SK-N-SH (cell line): ENCODE measurements around the gene FAM131B. TPM values are rescaled to one million over a fixed set of nuclear protein-coding genes. Genes with fewer than 3 reads are reported as not detected.
A peak's percentile ranks its signal among the peaks of the same experiment; 100 is the strongest.

ENCODE experiments used
- CTCF ChIA-PET: fragments of 300-600, 350-600 bp; formaldehyde crosslinking; extraction: SDS; loops from one replicate; lab custom pipeline; 2021; lab: Yijun Ruan, JAX
- POLR2A ChIA-PET: fragments of 350-600 bp; sonication (Branson Sonifier 250); formaldehyde crosslinking; extraction: SDS; loops from one replicate; lab custom pipeline; 2020; ENCODE audit warnings: antibody characterized with exemption, inconsistent platforms; lab: Yijun Ruan, JAX
- DNase-seq: peaks from one replicate; pipeline ENCODE4 v3.0.0; 2012
- H2AFZ ChIP-seq: fragments of 200-600 bp; sonication (generic); 2 replicates; pipeline ENCODE4 v1.8.1; 2016; ENCODE audit warnings: antibody characterized with exemption, mild to moderate bottlenecking, low read depth
- H3F3A ChIP-seq: fragments of 200-600 bp; sonication (generic); replicated peaks from 2 replicates; pipeline ENCODE3; 2016; ENCODE audit warnings: antibody characterized with exemption, mild to moderate bottlenecking; ENCODE audit not compliant: insufficient read depth
- H3K27ac ChIP-seq, 2 experiments: fragments of 200-500 bp in 1 of 2; fragments of 200-600 bp in 1 of 2; sonication (Bioruptor generic) in 1 of 2; sonication (generic), shearing (Covaris generic) in 1 of 2; 2 replicates each; pipeline versions ENCODE4 v1.5.1 to v1.6.1; 2014 to 2016; ENCODE audit warnings: low read depth in 2 of 2, inconsistent platforms in 1 of 2, low read length in 1 of 2, mild to moderate bottlenecking in 1 of 2, mixed read lengths in 1 of 2
- H3K27me3 ChIP-seq: fragments of 200-600 bp; sonication (generic), shearing (Covaris generic); 2 replicates; pipeline ENCODE4 v1.6.1; 2016; ENCODE audit warnings: mixed run types; ENCODE audit not compliant: insufficient read depth
- H3K36me3 ChIP-seq, 2 experiments: fragments of 200-500 bp in 1 of 2; fragments of 200-600 bp in 1 of 2; sonication (Bioruptor generic) in 1 of 2; sonication (generic) in 1 of 2; replicated peaks in 1 of 2; 2 replicates each; pipeline versions ENCODE3 to v1.5.1; 2014 to 2016; ENCODE audit warnings: low read length in 1 of 2, mild to moderate bottlenecking in 1 of 2; ENCODE audit not compliant: insufficient read depth in 2 of 2, control insufficient read depth in 1 of 2
- H3K4me1 ChIP-seq, 2 experiments: fragments of 200-500 bp in 1 of 2; fragments of 200-600 bp in 1 of 2; sonication (Bioruptor generic) in 1 of 2; sonication (generic), shearing (Covaris generic) in 1 of 2; 2 replicates each; pipeline versions ENCODE4 v1.5.1 to v1.6.1; 2014 to 2016; ENCODE audit warnings: low read depth in 1 of 2, low read length in 1 of 2, mixed run types in 1 of 2; ENCODE audit not compliant: insufficient read depth in 2 of 2, control insufficient read depth in 1 of 2
- H3K4me2 ChIP-seq: fragments of 200-600 bp; sonication (generic), shearing (Covaris generic); 2 replicates; pipeline ENCODE4 v1.6.1; 2017; ENCODE audit warnings: mixed run types
- H3K4me3 ChIP-seq, 2 experiments: fragments of 200-500 bp in 1 of 2; fragments of 200-600 bp in 1 of 2; sonication (Bioruptor generic) in 1 of 2; sonication (generic), shearing (Covaris generic) in 1 of 2; 2 replicates each; pipeline versions ENCODE4 v1.5.1 to v1.8.1; 2014 to 2016; ENCODE audit warnings: low read depth in 2 of 2, inconsistent platforms in 1 of 2, low read length in 1 of 2, mild to moderate bottlenecking in 1 of 2, mixed read lengths in 1 of 2, moderate library complexity in 1 of 2
- H3K79me2 ChIP-seq: fragments of 200-600 bp; sonication (generic); 2 replicates; pipeline ENCODE4 v1.8.1; 2017; ENCODE audit warnings: mild to moderate bottlenecking; ENCODE audit not compliant: insufficient read depth
- H3K9ac ChIP-seq: fragments of 200-600 bp; sonication (generic); 2 replicates; pipeline ENCODE4 v1.6.1; 2017; ENCODE audit warnings: mixed run types
- H3K9me2 ChIP-seq: fragments of 200-600 bp; sonication (generic); 2 replicates; pipeline ENCODE4 v1.6.1; 2017; ENCODE audit warnings: mixed run types
- H3K9me3 ChIP-seq: fragments of 200-600 bp; sonication (generic); 2 replicates; pipeline ENCODE4 v1.6.1; 2017; ENCODE audit warnings: mixed run types, mild to moderate bottlenecking, moderate library complexity
- H4K20me1 ChIP-seq: fragments of 200-600 bp; sonication (generic); 2 replicates; pipeline ENCODE4 v1.6.1; 2017; ENCODE audit warnings: mild to moderate bottlenecking, mixed run types; ENCODE audit not compliant: insufficient read depth
- ELF1 ChIP-seq: IDR thresholded peaks from 2 replicates; pipeline ENCODE4 v1.4.0; 2012
- EP300 ChIP-seq, 2 experiments: IDR thresholded peaks; 2 replicates each; pipeline versions ENCODE4 v1.4.0 to v1.6.1; 2012; ENCODE audit warnings: borderline replicate concordance in 1 of 2, low read depth in 1 of 2, low read length in 1 of 2
- FOSL2 ChIP-seq: IDR thresholded peaks from 2 replicates; pipeline ENCODE4 v1.4.0; 2012; ENCODE audit warnings: low read depth, mild to moderate bottlenecking, moderate library complexity, borderline replicate concordance
- FOXM1 ChIP-seq: IDR thresholded peaks from 2 replicates; pipeline ENCODE4 v1.4.0; 2012; ENCODE audit warnings: low read depth, mild to moderate bottlenecking
- JUND ChIP-seq: IDR thresholded peaks from 2 replicates; pipeline ENCODE4 v1.4.0; 2012
- MAX ChIP-seq: IDR thresholded peaks from 2 replicates; pipeline ENCODE4 v1.4.0; 2012; ENCODE audit warnings: low read depth
- MEF2A ChIP-seq: IDR thresholded peaks from 2 replicates; pipeline ENCODE4 v1.4.0; 2012; ENCODE audit warnings: low read depth, borderline replicate concordance
- NFIC ChIP-seq: IDR thresholded peaks from 2 replicates; pipeline ENCODE4 v1.4.0; 2012; ENCODE audit warnings: borderline replicate concordance
- NRF1 ChIP-seq: IDR thresholded peaks from 2 replicates; pipeline ENCODE4 v1.6.1; 2012; ENCODE audit warnings: low read depth, mild to moderate bottlenecking, low read length
- PBX3 ChIP-seq: IDR thresholded peaks from 2 replicates; pipeline ENCODE4; 2012
- POLR2AphosphoS5 ChIP-seq: IDR thresholded peaks from 2 replicates; pipeline ENCODE4 v1.6.1; 2012; ENCODE audit warnings: low read depth, low read length
- RXRA ChIP-seq: IDR thresholded peaks from 2 replicates; pipeline ENCODE4 v1.4.0; 2012; ENCODE audit warnings: low read depth, mild to moderate bottlenecking, borderline replicate concordance
- SIN3A ChIP-seq: IDR thresholded peaks from 2 replicates; pipeline ENCODE4 v1.6.1; 2012; ENCODE audit warnings: low read depth, mild to moderate bottlenecking, low read length, moderate library complexity, borderline replicate concordance
- TCF12 ChIP-seq: IDR thresholded peaks from 2 replicates; pipeline ENCODE4 v1.4.0; 2012
- USF1 ChIP-seq: IDR thresholded peaks from 2 replicates; pipeline ENCODE4 v1.4.0; 2012; ENCODE audit warnings: low read depth, borderline replicate concordance
- YY1 ChIP-seq: IDR thresholded peaks from 2 replicates; pipeline ENCODE4 v1.4.0; 2012; ENCODE audit warnings: low read depth, mild to moderate bottlenecking
- WGBS: methylation state at CpG from one replicate; pipeline ENCODE4 v1.1.6; 2017; ENCODE audit warnings: low lambda C conversion rate; 5-methylcytosine and 5-hydroxymethylcytosine counted together
- polyA plus RNA-seq, 3 experiments: library from polyadenylated mRNA; depleted of rRNA; stranded (reverse); fragments of >200 nt; gene quantifications; 2 replicates each; pipeline ENCODE4 v1.2.3, GENCODE V29; 2012

FAM131B gene
- polyA plus RNA-seq, 1 of the 3 experiments (the other 2 are of a cell fraction) = 43.6 TPM

DNA sequence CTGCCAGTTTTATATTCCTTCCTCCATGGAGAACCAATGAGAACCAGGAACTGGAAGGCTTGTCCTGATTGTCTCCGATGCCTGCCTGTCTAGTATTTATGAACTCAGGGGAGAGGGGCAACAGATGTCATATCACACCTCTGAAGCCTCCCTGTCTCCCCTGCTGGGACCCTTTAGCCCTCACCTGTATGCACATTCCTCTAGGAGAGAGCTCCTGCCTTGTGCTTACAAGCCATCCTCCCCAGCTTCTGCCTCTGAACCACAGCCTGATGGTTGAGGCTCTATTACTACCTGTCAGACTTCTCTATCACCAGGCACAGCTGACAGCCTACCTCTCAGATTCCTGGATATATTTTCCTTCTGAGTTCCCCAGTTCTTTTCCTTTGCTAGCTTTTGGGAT is 5.9 kb upstream of the FAM131B start:
- Histone ChIP-seq H4K20me1 (no peaks in the 10 kb centered on the region), H3K79me2 (no peaks in the 10 kb centered on the region), H3K9me2 (no peaks in the 10 kb centered on the region), H3F3A (peaks cover 15% of the 10 kb centered on the region), H3K9ac (no peak overlapping the region), H3K9me3 (no peaks in the 10 kb centered on the region), H2AFZ (no peak overlapping the region), H3K36me3 (no peaks in the 10 kb centered on the region), H3K4me3 (no peak overlapping the region), H3K27me3 (no peaks in the 10 kb centered on the region), H3K27ac (no peak overlapping the region), H3K4me1 (peaks cover 6 to 16% of the 10 kb centered on the region in 2 experiments; a peak in 3 of 4 replicates), H3K4me2 (no peak overlapping the region; the same call in 1 of the 2 replicates)
- TF ChIP-seq USF1 (no peak), PBX3 (no peak), MEF2A (no peak), FOXM1 (no peak), YY1 (no peak), FOSL2 (no peak), ELF1 (no peak), MAX (no peak), EP300 (IDR thresholded peaks at IDR 0.05; ENCODE audit: borderline replicate concordance in 1 of 2, low read depth in 1 of 2, low read length in 1 of 2) (no peak), NRF1 (no peak)
- POLR2A ChIA-PET = no interaction called here
- CTCF ChIA-PET = interaction anchor here (1.0 to 3.3 kb wide), 3 partner anchors 12 to 128 kb away, joined by 3 to 29 read pairs (median 12); partner anchors contain the start of gene ZYX
- DNase-seq = no peak
- WGBS = 95% methylated on average over 1 of the region's 1 CpG

- Histone ChIP-seq H3K79me2 (no peaks in the 10 kb centered on the region), H3K9me2 (no peaks in the 10 kb centered on the region), H4K20me1 (no peaks in the 10 kb centered on the region), H3K4me1 (peaks cover 8 to 16% of the 10 kb centered on the region in 2 experiments; a peak in 3 of 4 replicates), H3K4me3 (no peak overlapping the region), H3F3A (peaks cover 15% of the 10 kb centered on the region), H3K27me3 (no peaks in the 10 kb centered on the region), H3K9me3 (no peaks in the 10 kb centered on the region), H2AFZ (no peak overlapping the region), H3K36me3 (no peaks in the 10 kb centered on the region), H3K9ac (no peak overlapping the region), H3K4me2 (no peak overlapping the region; the same call in 1 of the 2 replicates), H3K27ac (no peak overlapping the region)
- POLR2A ChIA-PET = no interaction called here
- DNase-seq = peak; percentile 40
- peak; percentile 43 for TF ChIP-seq JUND
- peak; percentile 29; the same call in 1 of the 2 replicates for TF ChIP-seq POLR2AphosphoS5
- TF ChIP-seq ELF1 = no peak
- TF ChIP-seq SIN3A = no peak
- TF ChIP-seq TCF12 = peak; percentile 89
- peak; percentile 62; the same call in 1 of the 2 replicates for TF ChIP-seq PBX3
- peak; percentile 46; the same call in 1 of the 2 replicates for TF ChIP-seq RXRA
- peak; percentile 69 for TF ChIP-seq NFIC
- 70% methylated on average over 4 of the region's 4 CpGs for WGBS
- CTCF ChIA-PET = interaction anchor here (1.0 to 3.3 kb wide), 3 partner anchors 12 to 127 kb away, joined by 3 to 29 read pairs (median 12); partner anchors contain the start of gene ZYX
Observed at GRCh38 chr7:143367972-143368371, 5.5 kb upstream of the FAM131B start.
